Spleen (tissue), 11 donors: ENCODE results near the gene SHBG. TPM values are rescaled to one million over a fixed set of nuclear protein-coding genes. Genes with fewer than 3 reads are reported as not detected.

ENCODE experiments used
- DNase-seq: peaks from one replicate; pipeline ENCODE4 v3.0.0-alpha.2; 2020
- H3K27ac ChIP-seq, 8 donors: fragments of 200-600 bp; sonication (generic) in 7 of 8; 1 replicate in 4 of 8; 2 replicates in 4 of 8; pipeline versions ENCODE4 v1.5.0 to v1.8.0; 2016 to 2021; ENCODE audit warnings: inconsistent platforms in 4 of 8, mild to moderate bottlenecking in 4 of 8, moderate library complexity in 1 of 8
- H3K27me3 ChIP-seq, 7 donors: fragments of 200-600 bp; sonication (generic) in 6 of 7; replicated peaks in 1 of 7; 1 replicate in 4 of 7; 2 replicates in 3 of 7; pipeline versions ENCODE4 v1.5.0 to v1.8.0; 2016 to 2021; ENCODE audit warnings: inconsistent platforms in 3 of 7, mild to moderate bottlenecking in 1 of 7
- H3K36me3 ChIP-seq, 6 donors: fragments of 200-600 bp; sonication (generic) in 5 of 6; 1 replicate in 4 of 6; 2 replicates in 2 of 6; pipeline versions ENCODE4 v1.5.0 to v1.8.0; 2016 to 2021; ENCODE audit warnings: inconsistent platforms in 2 of 6
- H3K4me1 ChIP-seq, 6 donors: fragments of 200-600 bp; sonication (generic) in 5 of 6; 1 replicate in 3 of 6; 2 replicates in 3 of 6; pipeline versions ENCODE4 v1.5.0 to v1.8.0; 2016 to 2021; ENCODE audit warnings: inconsistent platforms in 3 of 6
- H3K4me3 ChIP-seq, 8 donors: fragments of 200-600 bp; sonication (generic) in 7 of 8; 1 replicate in 4 of 8; 2 replicates in 4 of 8; pipeline versions ENCODE4 v1.5.0 to v1.8.0; 2016 to 2021; ENCODE audit warnings: inconsistent platforms in 4 of 8, mild to moderate bottlenecking in 4 of 8, moderate library complexity in 2 of 8
- H3K9me3 ChIP-seq, 8 donors: fragments of 200-600 bp; sonication (generic) in 7 of 8; 1 replicate in 4 of 8; 2 replicates in 4 of 8; pipeline versions ENCODE4 v1.5.0 to v1.8.0; 2016 to 2021; ENCODE audit warnings: inconsistent platforms in 4 of 8
- CTCF ChIP-seq, 11 experiments: fragments of 200-600 bp in 7 of 11; fragments of 450-650 bp in 4 of 11; sonication (generic) in 4 of 11; IDR thresholded peaks in 8 of 11; conservative IDR thresholded peaks in 3 of 11; 1 replicate in 7 of 11; 2 replicates in 4 of 11; pipeline versions ENCODE4 v1.4.0 to v1.8.0; 2016 to 2021; ENCODE audit warnings: antibody characterized with exemption in 11 of 11, inconsistent platforms in 4 of 11, mild to moderate bottlenecking in 1 of 11
- POLR2A ChIP-seq, 3 donors: fragments of 450-650 bp; IDR thresholded peaks; one replicate each; pipeline ENCODE4 v1.5.1; 2017; ENCODE audit warnings: antibody characterized with exemption in 3 of 3, mild to moderate bottlenecking in 1 of 3
- POLR2AphosphoS5 ChIP-seq, 3 donors: sonication (generic); formaldehyde crosslinking; IDR thresholded peaks; one replicate each; pipeline ENCODE4 v1.5.1; 2017; ENCODE audit warnings: antibody characterized with exemption in 3 of 3
- WGBS, 5 donors: extraction: QIAGEN DNeasy Blood & Tissue Kit in 3 of 5; methylation state at CpG; one replicate each; pipeline versions ENCODE4 v1.1.5 to v1.1.7; 2013 to 2018; 5-methylcytosine and 5-hydroxymethylcytosine counted together
- intact Hi-C: fragments of 100-400 bp; cut with DNase I; formaldehyde crosslinking; loops from one replicate; pipeline ENCODE4 v1.15.0; 2023; ENCODE audit warnings: low total_unique reads
- polyA plus RNA-seq, 3 donors: library from polyadenylated mRNA; stranded (reverse); fragments of 200-250 nt; gene quantifications; one replicate each; pipeline ENCODE4 v1.2.1, GENCODE V29; 2013
- total RNA-seq, 7 donors: library from RNA; depleted of rRNA in 3 of 7; stranded (reverse); fragments of >200 nt in 3 of 7; fragmentation: NEBNext Ultra II Directional in 4 of 7; extraction: Animal tissue kit (Norgen Biotek cat#: 25700) in 4 of 7; gene quantifications; one replicate each; pipeline versions ENCODE4 v1.1.0 to v1.2.1, GENCODE V29; 2016 to 2021
- donor health status: healthy with polysubstance abuse.
- donor health status: DM: no; HTN: no; CAD: no; lungs with moderate emphysema.
- donor health status: DM: no; HTN: no; CAD: no.
- donor health status: Bipolar disorder and iron deficiency.
- donor health status: healthy.
- donor health status: DM: no; HTN: no; CAD: no.
- donor health status: DM: yes; HTN: yes; CAD: no.

SHBG gene
- total and polyA plus RNA-seq, 10 donors, result 0.27 to 1.9 (median 0.53) TPM; not detected in 2

- H3K4me3 ChIP-seq, result no peak overlapping the region
- H3K9me3 ChIP-seq, result no peaks in the 10 kb centered on the region
- 67 to 85% (median 77%) methylated on average over 11 of the region's 11 CpGs for WGBS, 5 donors
- H3K27ac ChIP-seq, result no peak overlapping the region
- DNase-seq, result no peak
- H3K4me1 ChIP-seq, result peaks cover 6 to 19% (median 13%) of the 10 kb centered on the region in 6 donors
- intact Hi-C loops, result no loop called here
- peaks cover 0 to 9% (median 0%) of the 10 kb centered on the region in 7 donors for H3K27me3 ChIP-seq
- peak in 2 of 3 donors; percentile 50 to 51 for TF ChIP-seq POLR2AphosphoS5 (IDR thresholded peaks at IDR 0.05)
- no peak for TF ChIP-seq POLR2A (IDR thresholded peaks at IDR 0.05)
- no peaks in the 10 kb centered on the region for H3K36me3 ChIP-seq
Measured at GRCh38 chr17:7631398-7632380, 1.8 kb downstream of the SHBG start.

- H3K9me3 ChIP-seq, result no peaks in the 10 kb centered on the region
- H3K36me3 ChIP-seq, result no peaks in the 10 kb centered on the region
- peaks cover 3 to 13% (median 8%) of the 10 kb centered on the region in 6 donors for H3K4me1 ChIP-seq
- intact Hi-C loops, result no loop called here
- no peak overlapping the region for H3K4me3 ChIP-seq
- peaks cover 0 to 9% (median 0%) of the 10 kb centered on the region in 7 donors for H3K27me3 ChIP-seq
- 39 to 50% (median 46%) methylated on average over 6 of the region's 6 CpGs for WGBS, 5 donors
- no peak overlapping the region for H3K27ac ChIP-seq
- no peak for DNase-seq
- TF ChIP-seq POLR2A (IDR thresholded peaks at IDR 0.05) (no peak), CTCF (IDR thresholded peaks at IDR 0.05 in 8 of 11, conservative IDR thresholded peaks at IDR 0.05 in 3 of 11) (peak in 9 of 11 experiments; percentile 8 to 58 (median 43))
Measured at GRCh38 chr17:7632492-7632894, 2.6 kb downstream of the SHBG start.

- Histone ChIP-seq H3K4me3 (no peak overlapping the region), H3K27me3 (peaks cover 0 to 9% (median 0%) of the 10 kb centered on the region in 7 donors), H3K4me1 (peaks cover 2 to 10% (median 4%) of the 10 kb centered on the region in 6 donors), H3K27ac (no peak overlapping the region), H3K36me3 (no peaks in the 10 kb centered on the region), H3K9me3 (no peaks in the 10 kb centered on the region)
- TF ChIP-seq CTCF (IDR thresholded peaks at IDR 0.05 in 8 of 11, conservative IDR thresholded peaks at IDR 0.05 in 3 of 11) (no peak), POLR2A (IDR thresholded peaks at IDR 0.05) (no peak), POLR2AphosphoS5 (IDR thresholded peaks at IDR 0.05) (no peak)
- DNase-seq, result no peak
- intact Hi-C loops, result no loop called here
- 76 to 96% (median 88%) methylated on average over 2 of the region's 2 CpGs for WGBS, 5 donors
Measured at GRCh38 chr17:7633093-7633492, 3.2 kb downstream of the SHBG start.

- TF ChIP-seq POLR2A (IDR thresholded peaks at IDR 0.05) (no peak), CTCF (IDR thresholded peaks at IDR 0.05 in 8 of 11, conservative IDR thresholded peaks at IDR 0.05 in 3 of 11) (peak in 8 of 11 experiments; percentile 26 to 61 (median 46))
- WGBS, 5 donors, result 31 to 60% (median 49%) methylated on average over 5 of the region's 5 CpGs
- peaks cover 0 to 9% (median 0%) of the 10 kb centered on the region in 7 donors for H3K27me3 ChIP-seq
- no peaks in the 10 kb centered on the region for H3K9me3 ChIP-seq
- intact Hi-C loops, result no loop called here
- peaks cover 0 to 7% (median 0%) of the 10 kb centered on the region in 6 donors for H3K4me1 ChIP-seq
- no peaks in the 10 kb centered on the region for H3K36me3 ChIP-seq
- H3K4me3 ChIP-seq, result no peak overlapping the region
- DNase-seq, result no peak
- H3K27ac ChIP-seq, result no peak overlapping the region
Measured at GRCh38 chr17:7634384-7634783, 4.4 kb downstream of the SHBG start.
